Urothelium cell line (cell line): ENCODE measurements around the gene NRP2.

ENCODE experiments used
- DNase-seq: peaks from one replicate; pipeline ENCODE4 v3.0.0; 2011; ENCODE audit warnings: low spot score, mixed read lengths
- FAIRE-seq: peaks from 2 replicates; lab custom pipeline; 2011; peaks lifted over from hg19 to GRCh38; lab: Jason Lieb, UNC

The NRP2 gene

DNA sequence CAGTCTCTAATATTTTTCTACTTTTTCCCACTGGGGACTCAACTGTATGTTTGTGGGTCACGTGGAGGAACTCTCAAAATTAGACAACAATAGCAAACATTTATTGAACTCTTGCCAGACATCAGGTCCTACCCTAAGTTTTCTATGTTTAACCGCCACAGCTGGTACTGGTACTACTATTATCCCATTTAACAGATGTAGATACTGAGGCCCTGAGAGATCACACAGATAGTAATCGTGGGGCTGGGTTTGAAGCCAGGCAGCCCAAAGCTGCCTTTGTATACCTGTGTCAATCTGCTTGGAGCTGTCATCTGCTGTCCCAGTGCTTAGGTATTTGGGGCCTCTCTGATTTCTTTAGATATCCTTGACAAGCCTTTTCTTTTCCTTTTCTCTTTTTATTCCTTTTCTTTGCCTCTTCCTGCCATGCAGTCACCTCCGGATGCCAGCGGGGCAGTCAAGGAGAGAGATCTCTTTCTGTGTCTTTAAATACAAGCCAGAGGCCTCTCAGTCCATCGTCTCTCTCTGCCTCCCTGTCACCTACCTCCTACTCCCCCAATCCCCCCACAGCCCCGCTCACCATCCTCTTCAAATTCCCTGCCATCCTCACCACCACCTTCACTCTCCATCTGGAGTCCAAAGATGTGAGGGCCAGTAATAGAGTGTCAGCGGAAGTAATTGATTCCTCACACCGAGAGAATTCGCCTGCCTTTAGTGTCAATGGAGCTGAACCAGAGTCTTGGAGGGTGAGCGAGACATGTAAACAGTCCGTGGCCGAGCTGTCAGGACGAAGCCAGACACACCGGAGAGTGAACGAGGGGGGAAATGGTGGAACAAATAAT, 23.4 kb downstream of the NRP2 start:
- no peak for DNase-seq
- FAIRE-seq = no peak

GRCh38 chr2:205706769-205707381, 24.6 kb downstream of the NRP2 start:
- peak; percentile 70 for DNase-seq
- FAIRE-seq = no peak

DNA sequence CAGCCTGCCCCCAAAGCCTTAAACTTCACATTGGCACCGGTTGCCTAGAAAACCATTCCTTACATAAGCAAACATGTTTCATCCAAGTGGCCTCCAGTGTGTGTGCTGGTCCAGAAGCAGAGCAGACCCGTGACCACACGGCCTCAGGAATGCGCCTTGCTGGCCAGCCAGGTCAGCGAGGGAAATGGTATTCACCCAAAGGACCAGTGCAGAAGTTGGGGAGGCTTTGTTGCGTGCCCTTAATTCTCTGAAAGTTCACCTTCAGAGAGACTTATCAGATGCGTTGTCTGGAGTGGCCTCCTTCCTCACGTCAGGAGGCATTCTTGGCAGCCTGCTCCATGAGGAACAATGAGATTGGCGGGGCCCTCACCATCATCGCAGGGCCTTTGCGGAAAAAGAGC, 25.9 kb downstream of the NRP2 start:
- DNase-seq (no peak), FAIRE-seq (no peak)

DNA sequence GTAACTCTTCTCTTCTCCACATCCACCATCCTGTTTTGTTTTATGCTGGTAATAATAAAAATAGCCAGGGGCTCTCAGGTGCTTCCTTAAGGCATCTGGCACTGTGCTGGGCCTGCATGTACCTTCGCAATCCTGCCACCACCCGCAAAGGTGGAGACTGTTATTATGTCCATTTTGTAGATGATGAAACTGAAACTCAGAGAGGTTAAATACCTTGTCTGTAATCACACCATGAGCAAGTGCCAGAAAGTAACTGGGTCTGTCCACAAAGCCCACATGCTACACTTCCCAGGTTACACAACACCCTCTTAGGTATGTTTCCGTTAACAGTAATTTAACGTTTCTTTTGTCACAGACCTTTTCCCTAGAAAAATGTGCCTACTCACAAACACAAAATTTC, 27.0 kb downstream of the NRP2 start:
- DNase-seq (no peak), FAIRE-seq (no peak)

GRCh38 chr2:205712508-205712907, 30.2 kb downstream of the NRP2 start:
- DNase-seq (no peak), FAIRE-seq (no peak)

- DNase-seq = no peak
- no peak for FAIRE-seq
Observed at GRCh38 chr2:205713086-205713485, 30.8 kb downstream of the NRP2 start.

DNA sequence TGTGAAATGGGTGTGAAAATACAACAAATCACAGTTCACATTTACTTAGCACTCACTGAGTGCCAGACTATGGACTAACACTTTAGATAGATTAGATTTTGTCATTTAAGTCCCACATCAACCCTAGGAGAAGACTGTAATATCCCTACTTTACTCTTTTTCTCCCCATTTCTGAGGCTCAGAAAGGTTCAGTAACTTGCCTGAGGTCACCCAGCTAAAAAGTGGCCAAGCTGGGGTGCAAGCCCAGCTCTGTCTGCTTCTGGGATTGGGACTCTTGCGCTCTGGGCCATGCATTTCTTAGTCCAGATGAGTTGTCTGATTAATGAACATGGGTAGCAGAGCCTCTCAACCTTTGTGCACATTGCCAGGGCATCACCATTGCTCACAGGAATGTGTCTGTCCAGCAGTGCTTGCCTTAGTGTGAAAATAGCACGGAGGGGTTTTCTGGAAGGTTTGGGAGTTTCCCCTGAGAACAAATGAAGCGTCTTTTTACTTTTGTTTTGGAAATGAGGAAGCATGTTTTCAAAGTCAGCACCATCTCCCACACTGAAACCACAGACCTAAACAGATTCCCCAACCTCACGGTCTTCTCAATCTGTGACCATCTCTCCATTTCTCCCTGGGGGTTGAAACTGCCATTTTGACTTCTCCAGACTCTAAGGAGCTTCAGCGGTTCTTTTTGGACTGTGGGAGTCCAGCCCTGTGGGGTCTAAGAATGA, 31.9 kb downstream of the NRP2 start:
- DNase-seq (no peak), FAIRE-seq (no peak)

DNA sequence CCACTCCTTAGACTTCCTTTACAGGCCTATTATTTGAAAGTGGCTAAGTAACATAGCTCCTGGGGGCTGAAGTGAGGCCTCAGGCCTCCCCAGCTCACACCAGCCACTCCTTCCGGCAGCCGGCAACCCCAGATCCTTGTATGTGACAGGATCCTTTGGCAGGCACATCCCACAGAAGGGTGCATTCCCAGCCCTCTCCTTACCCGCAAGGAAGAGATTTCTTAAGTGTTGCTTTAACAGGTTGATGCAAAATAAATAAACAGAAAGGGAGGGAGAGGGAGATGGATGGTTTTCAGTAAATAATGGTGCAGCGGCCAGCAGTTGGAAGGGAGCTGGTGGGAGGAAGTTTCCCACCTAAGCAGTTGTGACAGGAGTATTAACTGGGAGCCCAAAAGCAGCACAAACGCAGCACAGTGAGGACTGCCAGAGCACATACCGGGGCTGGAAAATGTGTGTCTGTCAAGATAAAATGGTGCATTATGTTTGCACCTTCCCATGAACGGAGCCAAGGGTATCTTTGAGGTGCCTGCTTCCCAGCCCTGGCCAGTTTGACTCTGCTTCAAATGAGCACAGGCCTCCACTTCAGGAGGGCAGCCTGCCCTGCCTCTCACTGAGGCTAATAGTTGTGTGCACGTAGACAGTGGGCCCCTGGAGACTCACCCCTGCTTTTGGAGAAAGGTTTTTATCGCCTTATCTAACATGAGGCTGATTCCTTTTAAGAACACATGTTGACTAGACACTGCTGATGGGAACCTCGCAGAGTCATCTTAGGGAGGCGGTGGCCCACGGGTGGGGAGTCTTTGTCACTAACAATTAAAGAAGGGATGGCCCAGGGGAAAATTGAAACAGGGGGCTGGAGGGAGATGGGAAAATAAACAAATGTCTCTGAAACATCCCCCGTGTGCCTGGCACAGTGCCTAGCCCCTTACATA, 32.8 kb downstream of the NRP2 start:
- no peak for DNase-seq
- no peak for FAIRE-seq

DNA sequence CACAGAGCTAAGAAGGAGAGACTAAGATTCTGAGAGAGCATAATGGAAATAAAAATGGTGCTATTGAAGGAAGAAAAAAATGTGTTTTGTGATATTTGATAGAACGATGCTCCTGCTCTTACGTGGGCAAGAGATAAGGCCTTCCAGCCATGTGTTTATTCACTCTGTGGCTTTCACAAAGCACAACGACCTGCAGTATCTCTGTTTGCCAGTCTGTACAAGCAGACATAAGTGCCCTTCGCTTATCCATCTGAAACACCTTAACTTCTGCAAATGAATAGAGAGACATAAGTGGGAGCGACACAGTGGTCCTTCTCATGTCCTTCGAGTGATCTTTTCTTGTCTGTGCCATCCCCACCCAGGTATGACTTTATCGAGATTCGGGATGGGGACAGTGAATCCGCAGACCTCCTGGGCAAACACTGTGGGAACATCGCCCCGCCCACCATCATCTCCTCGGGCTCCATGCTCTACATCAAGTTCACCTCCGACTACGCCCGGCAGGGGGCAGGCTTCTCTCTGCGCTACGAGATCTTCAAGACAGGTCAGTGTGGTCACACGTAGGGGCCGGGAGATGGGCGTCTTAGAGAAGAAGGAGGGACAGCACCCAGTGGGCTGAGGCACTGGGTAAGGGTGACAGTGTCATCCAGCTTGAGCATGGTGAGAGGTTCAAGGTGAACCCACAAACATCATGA, 33.7 kb downstream of the NRP2 start:
- FAIRE-seq = no peak
- no peak for DNase-seq

GRCh38 chr2:205717175-205717846, 35.0 kb downstream of the NRP2 start:
- FAIRE-seq (no peak), DNase-seq (no peak)

DNA sequence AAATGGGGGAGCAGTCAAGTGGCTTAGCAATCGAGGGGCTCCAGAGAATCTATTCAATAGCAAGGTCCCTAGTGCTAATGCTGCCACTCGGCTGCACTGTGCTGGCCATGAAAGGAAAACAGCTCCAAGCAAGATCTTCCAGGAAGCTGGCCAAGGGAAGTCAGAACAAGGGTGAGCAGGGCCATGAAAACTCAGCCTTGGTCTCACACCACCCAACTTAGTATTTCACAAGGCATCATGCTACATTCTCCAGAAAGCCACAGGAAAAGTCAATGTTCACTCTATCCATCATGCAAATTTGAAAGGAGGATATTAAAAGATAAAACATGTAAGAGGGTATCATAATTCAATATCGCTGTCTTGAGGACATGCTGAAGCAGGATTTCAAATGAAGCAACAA, 35.7 kb downstream of the NRP2 start:
- no peak for DNase-seq
- FAIRE-seq = no peak

DNA sequence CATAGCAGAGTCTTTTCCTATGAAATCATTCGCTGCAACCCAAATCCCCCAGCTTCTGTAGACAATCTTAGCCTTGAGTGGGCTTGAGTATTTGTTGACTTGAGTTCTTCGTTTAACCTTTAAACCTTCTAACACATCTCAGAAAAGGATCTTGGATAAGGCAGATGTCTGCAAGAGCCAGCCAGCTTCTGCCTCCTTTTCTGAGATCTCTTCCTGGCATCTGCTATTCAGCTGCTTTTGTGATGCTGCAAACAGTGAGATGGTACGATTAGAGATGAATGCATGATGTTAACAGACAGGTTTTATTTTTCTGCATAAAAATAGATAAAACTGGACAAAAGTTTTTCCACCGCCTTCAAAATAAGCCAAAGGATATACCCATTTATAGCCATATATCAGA, 37.5 kb downstream of the NRP2 start:
- FAIRE-seq (no peak), DNase-seq (no peak)

DNA sequence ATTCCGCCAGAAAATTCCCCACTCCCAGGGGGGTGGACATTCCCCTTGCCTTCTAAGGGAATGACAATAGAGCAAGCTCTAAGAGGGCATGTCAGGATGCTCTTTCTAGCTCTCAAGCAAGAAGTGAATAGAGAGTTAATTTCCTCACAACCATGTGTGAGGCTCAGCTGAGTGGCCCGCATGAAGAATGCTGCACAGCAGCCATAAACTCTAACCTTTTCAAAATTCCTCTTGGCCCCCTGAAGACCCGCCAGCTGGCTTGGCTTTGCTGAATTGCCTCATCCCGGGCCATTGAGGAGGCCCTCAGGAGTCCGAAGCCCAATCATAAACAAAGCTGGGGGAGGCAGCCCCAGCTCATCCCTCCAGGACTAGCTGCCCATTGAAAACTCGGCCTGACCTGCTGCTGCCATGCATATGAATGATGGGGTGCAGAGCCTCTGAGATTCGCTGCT, 38.2 kb downstream of the NRP2 start:
- FAIRE-seq = no peak

DNA sequence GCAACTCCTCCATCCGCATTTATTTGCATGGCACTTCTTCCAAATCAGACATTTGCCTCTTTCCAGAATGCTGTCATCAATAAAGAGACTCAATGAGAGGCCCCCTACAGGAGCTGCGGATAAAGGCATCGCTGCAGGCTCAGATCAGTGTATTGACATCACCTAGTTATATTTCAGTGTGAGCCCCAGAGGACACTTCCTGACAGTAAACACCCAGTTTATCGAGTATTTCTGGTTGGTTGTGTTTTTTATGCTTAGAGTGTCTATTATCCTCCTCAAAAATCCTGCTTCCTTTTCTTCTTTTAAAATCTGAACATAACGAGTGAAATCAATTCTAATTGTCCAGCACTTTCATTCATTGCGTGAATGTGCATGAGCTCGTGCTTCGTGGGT, 38.8 kb downstream of the NRP2 start:
- FAIRE-seq = no peak
- no peak for DNase-seq

More for the DNA sequence above, 38.2 kb downstream of the NRP2 start:
- no peak for DNase-seq

GRCh38 chr2:205722283-205722918, 40.1 kb downstream of the NRP2 start:
- no peak for DNase-seq
- FAIRE-seq = no peak

DNA sequence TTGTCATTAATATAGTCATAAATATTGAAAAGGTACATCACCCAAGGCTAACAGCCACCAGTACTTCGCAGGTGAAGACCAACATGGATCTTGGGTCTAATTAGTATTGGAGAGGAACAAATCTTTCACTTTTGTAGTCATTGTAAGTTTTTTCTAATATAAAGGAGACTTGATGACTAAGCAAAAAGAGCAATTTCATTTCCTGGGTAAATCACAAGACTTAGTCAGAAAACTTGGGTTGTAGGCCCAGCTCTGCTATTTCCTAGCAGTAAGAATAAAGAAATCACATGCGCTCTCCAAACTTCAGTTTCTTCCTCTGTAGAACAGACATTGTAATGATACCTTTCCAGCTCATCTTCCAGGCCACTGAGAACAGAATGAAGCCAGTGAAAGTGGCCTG, 40.9 kb downstream of the NRP2 start:
- FAIRE-seq = no peak
- DNase-seq = no peak

DNA sequence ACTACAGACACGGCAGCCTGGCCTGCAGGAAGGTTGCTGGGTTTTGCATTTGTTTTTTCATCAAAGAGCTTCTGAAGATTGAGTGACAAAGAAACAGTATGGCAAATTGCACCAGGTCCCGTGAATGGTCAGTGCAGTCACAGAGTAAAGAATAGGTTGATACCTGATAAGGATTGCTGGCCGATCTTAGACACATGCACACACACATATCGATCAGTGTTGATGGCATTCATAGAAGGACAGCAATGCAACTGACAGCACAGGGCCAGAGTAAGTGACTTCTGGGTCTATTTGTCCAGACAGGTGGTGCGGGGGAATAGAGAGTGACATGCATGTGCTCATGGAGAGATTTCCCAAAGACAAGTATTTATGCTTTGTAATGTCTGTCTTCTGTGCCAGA, 42.8 kb downstream of the NRP2 start:
- DNase-seq (no peak), FAIRE-seq (no peak)

- DNase-seq = no peak
- FAIRE-seq = no peak
Observed at GRCh38 chr2:205726506-205726905, 44.2 kb downstream of the NRP2 start.

- FAIRE-seq (no peak), DNase-seq (no peak)
Observed at GRCh38 chr2:205727174-205727573, 44.9 kb downstream of the NRP2 start.
